Caco-2 (cell line): ENCODE data around the gene PUM1. TPM values are rescaled to one million over a fixed set of nuclear protein-coding genes. Genes with fewer than 3 reads are reported as not detected.

Experiments
- BruUV-seq: library from RNA; stranded (reverse); fragments of 400-500 nt; replicated peaks from 2 replicates; lab custom pipeline; 2021; lab: Mats Ljungman, UMichigan
- CTCF ChIA-PET: fragments of 300-600 bp; sonication (Branson Sonifier 250); formaldehyde crosslinking; loops from one replicate; lab custom pipeline; 2022; ENCODE audit warnings: antibody characterized with exemption; lab: Charles Lee
- POLR2A ChIA-PET: fragments of 300-600 bp; sonication (Branson Sonifier 250); formaldehyde crosslinking; loops from one replicate; lab custom pipeline; 2022; ENCODE audit warnings: antibody characterized with exemption; lab: Charles Lee
- DNase-seq, 2 experiments: peaks; one replicate each; pipeline versions ENCODE4 v3.0.0 to v3.0.0-alpha.2; 2020 to 2022
- H3K27me3 ChIP-seq: replicated peaks from 2 replicates; pipeline ENCODE4 v1.6.0; 2011; ENCODE audit warnings: low read length; ENCODE audit not compliant: control insufficient read depth, insufficient read depth
- H3K36me3 ChIP-seq: 2 replicates; pipeline ENCODE4 v1.5.1; 2011; ENCODE audit warnings: low read length; ENCODE audit not compliant: control insufficient read depth, insufficient read depth
- H3K4me1 ChIP-seq: fragments of 250-450 bp; sonication (Bioruptor Pico); 2 replicates; pipeline ENCODE4 v1.5.1; 2020; ENCODE audit warnings: mild to moderate bottlenecking
- H3K4me3 ChIP-seq: 2 replicates; pipeline ENCODE4 v1.5.1; 2011; ENCODE audit warnings: low read depth, mild to moderate bottlenecking, control low read depth, low read length
- H3K9me3 ChIP-seq: fragments of 250-450 bp; sonication (Bioruptor Pico); 2 replicates; pipeline ENCODE4 v1.5.1; 2020; ENCODE audit warnings: mild to moderate bottlenecking, moderate library complexity
- H3K27ac Mint-ChIP-seq: one replicate; pipeline ENCODE4 v1.8.0; 2022; ENCODE audit warnings: mixed read lengths; ENCODE audit not compliant: unreplicated experiment
- H3K27me3 Mint-ChIP-seq: one replicate; pipeline ENCODE4 v1.8.0; 2022; ENCODE audit warnings: mixed read lengths; ENCODE audit not compliant: insufficient read depth, unreplicated experiment
- H3K36me3 Mint-ChIP-seq: one replicate; pipeline ENCODE4 v1.8.0; 2022; ENCODE audit warnings: mild to moderate bottlenecking, mixed read lengths; ENCODE audit not compliant: insufficient read depth, unreplicated experiment
- H3K4me1 Mint-ChIP-seq: one replicate; pipeline ENCODE4 v1.8.0; 2022; ENCODE audit warnings: low read depth, mixed read lengths; ENCODE audit not compliant: unreplicated experiment
- H3K4me3 Mint-ChIP-seq: one replicate; pipeline ENCODE4 v1.8.0; 2022; ENCODE audit warnings: mild to moderate bottlenecking, moderate library complexity, mixed read lengths; ENCODE audit not compliant: unreplicated experiment
- H3K9me3 Mint-ChIP-seq: one replicate; pipeline ENCODE4 v1.8.0; 2022; ENCODE audit warnings: mixed read lengths; ENCODE audit not compliant: unreplicated experiment
- CTCF ChIP-seq, 2 experiments: fragments of 200-600 bp in 1 of 2; IDR thresholded peaks; 1 replicate in 1 of 2; 2 replicates in 1 of 2; pipeline versions ENCODE4 v1.5.1 to v1.8.0; 2011 to 2022; ENCODE audit warnings: antibody characterized with exemption in 1 of 2, control low read depth in 1 of 2, inconsistent platforms in 1 of 2, low read depth in 1 of 2, low read length in 1 of 2, mild to moderate bottlenecking in 1 of 2, moderate library complexity in 1 of 2; ENCODE audit not compliant: insufficient read depth in 1 of 2, severe bottlenecking in 1 of 2, unreplicated experiment in 1 of 2
- intact Hi-C: fragments of 100-400 bp; cut with micrococcal nuclease; formaldehyde crosslinking; loops from one replicate; pipeline ENCODE4 v1.10.0; 2022; ENCODE audit not compliant: unreplicated experiment
- total RNA-seq: library from RNA; stranded (reverse); gene quantifications from 2 replicates; pipeline ENCODE4 v1.2.3, GENCODE V29; 2022

The PUM1 gene
- total RNA-seq, 1 experiment from 2014 or later, result 93.7 TPM

- no peak for DNase-seq
- intact Hi-C loops, result no loop called here
- Histone ChIP-seq H3K4me3 (no peak overlapping the region), H3K36me3 (no peaks in the 10 kb centered on the region), H3K9me3 (no peaks in the 10 kb centered on the region), H3K4me1 (no peaks in the 10 kb centered on the region), H3K27me3 (no peaks in the 10 kb centered on the region)
- no peak for TF ChIP-seq CTCF (IDR thresholded peaks at IDR 0.05; ENCODE audit: insufficient read depth in 1 of 2, low read depth in 1 of 2, low read length in 1 of 2, severe bottlenecking in 1 of 2, unreplicated experiment in 1 of 2)
- peaks cover 3% of the 10 kb centered on the region for H3K27me3 Mint-ChIP-seq
- H3K36me3 Mint-ChIP-seq, result no peaks in the 10 kb centered on the region
- ChIA-PET CTCF (no interaction called here), POLR2A (no interaction called here)
- no peaks in the 10 kb centered on the region for H3K4me1 Mint-ChIP-seq
- H3K4me3 Mint-ChIP-seq, result no peak overlapping the region
- no peaks in the 10 kb centered on the region for H3K9me3 Mint-ChIP-seq
- no TSS peak for BruUV-seq
- no peak overlapping the region for H3K27ac Mint-ChIP-seq
Measured at GRCh38 chr1:30884723-30885122, 180.8 kb downstream of the PUM1 start.

GRCh38 chr1:30883389-30884172 is 181.9 kb downstream of the PUM1 start:
- CTCF ChIA-PET, result no interaction called here
- POLR2A ChIA-PET, result no interaction called here

More at GRCh38 chr1:30883389-30884172, 181.9 kb downstream of the PUM1 start:
- TF ChIP-seq CTCF (IDR thresholded peaks at IDR 0.05; ENCODE audit: insufficient read depth in 1 of 2, low read depth in 1 of 2, low read length in 1 of 2, severe bottlenecking in 1 of 2, unreplicated experiment in 1 of 2), result no peak
- H3K36me3 Mint-ChIP-seq, result no peaks in the 10 kb centered on the region
- H3K9me3 Mint-ChIP-seq, result no peaks in the 10 kb centered on the region
- no peak overlapping the region for H3K4me3 ChIP-seq
- no peak for DNase-seq
- no peaks in the 10 kb centered on the region for H3K4me1 ChIP-seq
- H3K27me3 ChIP-seq, result no peaks in the 10 kb centered on the region
- no peaks in the 10 kb centered on the region for H3K4me1 Mint-ChIP-seq
- H3K9me3 ChIP-seq, result no peaks in the 10 kb centered on the region
- H3K27me3 Mint-ChIP-seq, result peaks cover 3% of the 10 kb centered on the region
- H3K4me3 Mint-ChIP-seq, result no peak overlapping the region
- no TSS peak for BruUV-seq
- intact Hi-C loops, result no loop called here
- no peak overlapping the region for H3K27ac Mint-ChIP-seq
- H3K36me3 ChIP-seq, result no peaks in the 10 kb centered on the region
